CD4-positive, alpha-beta T cell treated with Interleukin-15 for 4 hours (primary cell): ENCODE data around the gene SLC44A3.

Source experiments
- DNase-seq: peaks from one replicate; pipeline ENCODE4 v3.0.0-alpha.2; 2020; ENCODE audit warnings: low spot score

Gene SLC44A3

GRCh38 chr1:94819945-94820746, at the start of gene SLC44A3:
TSS of gene SLC44A3 (plus strand) at chr1:94820357. CDS start at chr1:94820452, 95 bp downstream.
- DNase-seq, result no peak

GRCh38 chr1:94772230-94772641, 47.9 kb upstream of the SLC44A3 start:
- DNase-seq, result no peak

DNA sequence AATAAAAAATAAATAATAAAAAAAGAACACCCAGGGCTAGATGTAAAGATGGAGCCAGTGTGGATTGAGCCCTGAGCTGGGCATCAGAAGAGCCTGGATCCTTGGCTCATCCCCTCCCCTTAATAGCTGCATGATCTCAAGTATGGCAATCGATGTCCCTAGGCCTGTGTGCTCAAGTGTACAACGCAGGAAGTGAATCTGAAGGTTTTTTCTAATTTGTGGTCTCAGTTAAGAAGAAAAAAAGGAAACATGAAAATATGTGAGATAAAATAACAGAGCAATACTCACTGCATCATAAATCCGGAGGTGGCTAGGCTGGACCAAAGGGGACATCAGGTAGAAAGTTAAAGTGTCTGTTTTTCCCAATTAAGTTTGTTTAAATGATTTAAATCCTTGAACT, 47.3 kb upstream of the SLC44A3 start:
- no peak for DNase-seq

DNA sequence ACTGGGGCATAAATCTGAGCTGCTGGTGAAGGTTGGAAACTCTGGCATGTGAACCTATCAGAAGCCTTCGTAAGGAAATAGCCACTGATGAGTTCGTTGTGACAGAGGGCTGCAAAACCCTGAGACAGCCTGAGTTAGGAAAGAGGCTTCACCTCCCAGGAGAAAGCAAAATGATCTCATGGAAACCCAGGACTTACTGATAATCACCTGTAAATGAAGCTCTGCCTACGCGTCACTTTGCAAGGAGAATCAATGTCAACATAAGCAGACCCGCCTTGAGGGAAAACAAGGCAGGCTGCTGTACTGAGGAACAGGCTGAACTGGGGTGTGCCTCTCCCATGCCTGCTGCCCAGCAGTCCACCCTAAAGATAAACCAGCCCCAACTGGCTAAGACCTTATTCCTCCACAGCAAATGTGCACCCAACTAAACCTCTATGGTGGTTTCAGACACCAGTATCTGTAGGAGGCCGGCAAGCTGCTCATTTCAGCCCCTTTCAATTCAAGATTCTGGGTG, 46.8 kb upstream of the SLC44A3 start:
- DNase-seq, result no peak

DNA sequence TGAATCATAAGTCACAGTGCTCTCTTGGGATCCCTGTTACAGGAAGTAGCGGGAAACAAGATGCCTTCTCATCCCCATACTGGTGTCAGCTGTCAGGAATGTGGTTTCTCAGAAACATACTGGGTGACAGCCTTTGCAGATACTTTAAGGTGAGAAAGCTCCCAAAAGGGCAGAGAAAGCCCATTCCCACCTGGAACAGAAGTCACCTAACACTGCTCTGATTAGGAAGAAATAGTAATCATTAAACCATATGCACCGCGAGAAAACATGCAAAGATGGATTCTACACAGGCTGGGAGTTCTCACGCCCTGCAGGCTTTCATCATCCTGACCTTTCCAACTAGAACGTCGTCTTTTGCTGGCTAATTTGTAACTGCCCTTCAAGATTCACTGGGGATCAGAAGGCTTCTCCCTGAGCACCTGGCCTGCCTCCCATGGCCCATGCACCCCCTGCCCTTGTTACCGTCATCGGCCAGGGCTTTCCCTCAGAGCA, 46.2 kb upstream of the SLC44A3 start:
- DNase-seq, result no peak

DNA sequence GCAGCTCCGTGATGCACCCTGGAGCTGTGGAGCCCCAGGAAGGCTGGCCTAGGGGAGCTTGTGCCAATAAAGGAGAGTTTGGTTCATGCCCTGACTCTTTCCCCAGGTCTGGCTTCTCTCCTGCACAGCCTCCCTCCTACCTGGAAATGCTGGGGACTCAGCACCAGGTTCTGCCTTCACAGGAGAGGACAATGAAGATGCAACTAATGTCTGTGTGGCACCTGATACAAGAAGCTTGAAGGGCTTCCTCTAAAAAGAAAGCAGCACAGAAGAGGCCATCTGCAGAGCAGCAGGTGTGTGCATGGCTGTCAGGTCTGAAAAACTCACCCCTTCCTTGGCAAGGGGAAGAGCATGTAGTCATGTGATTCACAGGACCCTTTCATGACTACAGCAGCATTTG, 43.7 kb upstream of the SLC44A3 start:
- no peak for DNase-seq

- DNase-seq, result no peak
Observed at GRCh38 chr1:94777281-94777680, 42.9 kb upstream of the SLC44A3 start.

GRCh38 chr1:94778808-94779207, 41.3 kb upstream of the SLC44A3 start:
- DNase-seq, result no peak

DNA sequence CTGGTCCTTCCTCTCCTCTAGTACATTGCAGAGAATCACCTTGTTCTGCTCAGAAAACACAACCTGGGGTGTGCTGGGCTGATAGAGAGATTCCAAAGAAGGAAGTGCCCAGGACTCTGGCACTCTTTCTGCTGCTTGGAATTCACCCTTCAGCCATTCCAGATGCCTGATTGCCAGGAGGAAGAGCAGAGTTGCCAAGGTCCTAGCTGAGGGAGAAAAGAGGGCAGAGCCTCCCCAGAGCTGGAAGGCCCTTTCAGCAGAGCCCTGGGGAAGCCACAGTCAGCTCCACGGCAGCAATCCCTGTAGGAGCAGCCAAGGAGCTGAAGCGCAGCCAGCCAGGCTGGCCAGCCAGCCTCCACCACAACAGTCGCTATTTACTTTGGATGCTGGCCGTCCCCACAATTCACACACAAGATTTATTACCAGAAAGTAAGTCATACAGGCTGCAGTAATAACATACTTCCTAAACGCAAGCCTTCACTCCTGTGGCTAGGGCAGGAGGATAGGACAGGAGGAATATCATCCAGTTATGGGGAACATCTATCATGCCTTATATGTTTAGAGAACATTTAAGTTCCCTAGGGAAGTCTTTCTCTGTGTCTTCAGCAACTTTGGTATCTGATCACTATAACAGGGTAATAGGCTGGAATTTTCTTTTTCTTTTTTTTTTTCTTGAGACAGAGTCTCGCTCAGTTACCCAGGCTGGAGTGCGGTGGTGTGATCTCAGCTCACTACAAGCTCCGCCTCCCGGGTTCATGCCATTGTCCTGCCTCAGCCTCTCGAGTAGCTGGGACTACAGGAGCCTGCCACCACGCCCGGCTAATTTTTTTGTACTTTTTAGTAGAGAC, 36.6 kb upstream of the SLC44A3 start:
- DNase-seq, result no peak

GRCh38 chr1:94784190-94784515, 36.0 kb upstream of the SLC44A3 start:
- no peak for DNase-seq

DNA sequence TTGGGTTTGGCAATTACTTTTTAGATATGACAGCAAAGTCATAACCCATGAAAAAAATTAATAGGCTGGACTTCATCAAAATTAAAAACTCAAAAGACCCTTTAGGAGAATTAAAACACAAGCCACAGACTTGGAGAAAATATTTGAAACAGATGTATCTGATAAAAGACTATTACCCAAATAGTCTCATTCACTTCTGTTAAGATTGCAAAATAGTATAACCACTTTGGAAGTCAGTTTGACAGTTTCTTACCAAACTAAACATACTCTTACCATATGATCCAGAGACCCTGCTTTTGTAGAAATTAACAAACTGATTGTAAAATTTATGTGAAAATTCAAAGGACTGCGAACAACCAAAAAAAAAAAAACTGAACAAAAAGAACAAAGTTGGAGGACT, 32.5 kb upstream of the SLC44A3 start:
- DNase-seq, result no peak

DNA sequence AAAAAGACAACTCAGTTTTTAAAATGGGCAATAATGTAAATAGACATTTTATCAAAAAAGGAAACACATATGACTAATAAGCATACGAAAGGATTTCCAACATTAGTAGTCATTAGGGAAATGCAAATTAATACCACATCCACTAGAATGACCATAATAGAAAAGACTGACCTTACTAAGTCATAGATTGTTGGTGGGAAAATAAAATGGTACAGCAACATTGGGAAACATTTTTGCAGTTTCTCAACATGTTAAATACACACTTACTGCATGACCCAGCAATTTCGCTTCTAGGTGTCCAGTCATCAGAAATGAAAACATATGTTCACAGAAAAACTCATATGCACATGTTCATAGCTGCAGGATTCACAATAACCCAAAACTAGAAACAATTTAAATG, 29.9 kb upstream of the SLC44A3 start:
- no peak for DNase-seq

DNA sequence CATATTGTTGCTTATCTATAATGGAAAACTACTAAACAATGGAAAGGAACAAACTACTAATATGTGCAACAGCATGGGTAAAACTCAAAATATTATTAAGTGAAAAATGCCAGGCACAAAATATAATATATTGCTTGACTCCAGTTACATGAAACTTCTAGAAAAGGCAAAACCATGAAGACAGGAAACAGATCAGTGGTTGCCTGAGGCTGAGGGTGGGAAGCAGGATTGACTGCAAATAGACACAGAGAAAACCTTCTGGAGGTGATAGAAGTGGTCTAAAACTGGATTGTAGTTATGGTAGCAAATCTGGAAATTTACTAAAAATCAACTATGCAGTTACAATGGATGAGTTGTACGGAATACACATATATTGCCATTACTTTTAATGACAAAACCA, 29.5 kb upstream of the SLC44A3 start:
- DNase-seq, result no peak

DNA sequence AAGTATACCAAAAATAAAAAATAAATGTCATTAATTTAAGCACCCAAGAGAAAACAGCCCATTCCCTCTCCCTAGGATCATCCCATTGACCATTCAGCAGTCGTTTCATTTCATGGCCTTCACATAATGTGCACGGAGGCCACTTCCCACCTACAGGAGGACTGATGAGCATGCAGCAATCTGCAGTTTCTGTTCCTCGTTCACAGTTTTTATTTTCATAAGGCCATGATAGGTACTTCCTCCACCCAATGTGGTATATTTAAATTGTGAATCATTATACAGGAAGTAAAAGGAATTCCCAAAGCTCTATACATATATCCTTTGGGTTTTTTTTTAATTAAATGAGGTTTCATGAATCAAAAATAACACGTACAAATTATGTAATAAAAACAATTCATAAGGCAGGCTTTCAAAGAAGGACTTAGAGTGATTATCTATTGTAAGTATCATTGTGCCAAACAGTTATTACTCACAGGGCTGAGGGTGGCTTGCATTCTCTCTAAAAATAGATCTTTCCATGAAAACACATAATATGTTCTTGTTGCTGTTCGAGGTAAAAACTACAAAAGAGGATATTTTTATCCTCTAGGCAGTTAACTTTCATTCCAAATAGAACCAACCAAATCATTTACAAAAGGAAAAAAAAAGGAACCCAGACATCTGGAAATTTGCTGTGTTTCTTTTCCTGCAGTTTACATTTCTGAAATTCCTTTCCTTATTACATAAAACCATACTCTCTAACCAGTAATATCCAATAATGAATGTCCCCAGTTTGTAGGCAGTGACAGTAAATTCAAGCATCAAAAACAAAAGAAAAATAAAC, 27.5 kb upstream of the SLC44A3 start:
- no peak for DNase-seq

DNA sequence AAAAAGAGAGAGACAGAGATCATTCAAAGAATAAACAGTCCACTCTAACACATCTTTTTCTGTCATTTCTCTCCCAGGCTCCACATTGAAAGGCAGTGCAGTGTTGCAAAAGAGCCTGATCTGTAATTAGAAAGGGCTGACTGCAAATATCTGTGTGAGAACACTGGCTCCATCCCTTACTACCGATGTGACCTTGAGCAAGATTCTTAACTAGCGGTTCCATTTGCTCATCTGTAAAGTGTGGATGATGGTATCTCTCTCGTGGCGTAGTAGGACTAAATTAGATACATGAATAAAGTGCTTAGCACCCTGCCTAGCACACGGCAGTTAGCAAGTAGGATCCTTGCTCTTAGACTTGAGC, 26.9 kb upstream of the SLC44A3 start:
- DNase-seq, result no peak

GRCh38 chr1:94795434-94795833, 24.7 kb upstream of the SLC44A3 start:
- no peak for DNase-seq

DNA sequence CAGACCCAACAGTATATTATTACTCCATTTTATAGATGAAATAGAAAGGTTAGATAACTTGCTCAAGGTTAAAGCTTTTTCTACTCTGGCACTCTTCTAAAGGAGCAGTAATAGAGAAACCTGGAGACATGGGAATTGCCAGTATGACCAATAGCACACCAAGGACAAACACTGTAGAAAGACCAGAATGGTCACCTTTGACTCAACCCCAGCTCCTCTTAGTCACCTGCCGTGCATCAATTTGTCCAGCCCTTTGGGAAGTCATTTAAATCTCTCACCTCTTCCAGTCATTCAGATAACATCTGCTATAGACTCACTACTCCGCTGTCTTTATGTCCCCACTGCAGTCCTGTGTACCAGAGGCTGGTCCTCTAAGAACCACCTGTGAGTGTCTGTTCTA, 23.9 kb upstream of the SLC44A3 start:
- DNase-seq, result no peak

DNA sequence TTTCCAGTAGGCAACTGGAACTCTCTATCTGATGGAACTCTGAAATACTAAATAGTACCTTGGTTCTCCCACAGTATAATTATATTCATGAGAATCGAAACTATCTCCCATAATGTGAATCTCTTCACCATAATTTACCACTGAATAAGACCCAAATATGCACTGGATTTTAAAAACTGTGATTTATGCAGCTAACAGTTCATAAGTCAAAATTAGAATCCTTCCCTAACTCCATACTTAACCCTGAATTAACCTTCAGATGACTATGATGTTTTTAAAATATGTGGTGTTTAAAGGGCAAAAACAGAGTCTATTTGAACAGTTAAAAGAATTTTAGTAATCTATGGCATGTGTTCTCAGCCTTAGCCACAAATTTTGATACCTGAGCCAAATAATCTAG, 22.9 kb upstream of the SLC44A3 start:
- no peak for DNase-seq

- no peak for DNase-seq
Observed at GRCh38 chr1:94798054-94798453, 22.1 kb upstream of the SLC44A3 start.

DNA sequence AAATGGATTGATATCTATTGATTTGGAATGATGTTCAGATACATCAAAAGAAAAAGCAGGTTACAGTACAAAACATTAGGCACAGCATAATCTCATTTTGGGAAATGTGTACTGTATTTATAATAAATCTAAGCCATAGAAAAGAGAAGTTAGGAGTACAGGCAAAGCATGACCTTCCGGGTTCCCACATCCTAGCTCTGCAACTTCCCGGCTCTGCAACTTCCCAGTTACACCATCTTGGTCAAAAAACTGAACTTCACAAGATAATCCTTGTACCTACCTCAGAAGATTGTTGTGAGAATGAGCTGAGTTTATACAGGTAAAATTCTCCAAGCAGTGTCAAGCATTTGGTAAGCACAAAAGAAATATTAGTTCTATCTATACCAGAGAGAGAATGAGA, 21.7 kb upstream of the SLC44A3 start:
- DNase-seq, result no peak

DNA sequence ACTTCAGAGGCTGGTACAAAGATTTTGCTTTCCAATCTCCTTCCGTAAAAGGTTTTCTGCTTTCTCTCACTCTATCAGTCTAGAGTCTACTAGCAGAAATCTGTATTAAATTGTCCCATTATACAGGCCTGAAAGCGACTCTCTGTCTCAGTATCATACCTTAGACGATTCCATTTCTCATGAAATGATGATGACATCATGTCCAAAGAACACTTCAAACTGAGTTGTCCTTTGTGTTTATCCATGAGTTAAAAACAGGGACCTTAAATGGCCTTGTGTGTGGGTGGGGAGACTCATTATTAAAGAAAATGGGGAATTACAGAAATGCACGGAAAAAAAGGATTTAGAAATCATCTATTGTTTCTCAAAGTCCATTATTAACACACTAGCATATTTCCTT, 21.0 kb upstream of the SLC44A3 start:
- DNase-seq, result no peak

DNA sequence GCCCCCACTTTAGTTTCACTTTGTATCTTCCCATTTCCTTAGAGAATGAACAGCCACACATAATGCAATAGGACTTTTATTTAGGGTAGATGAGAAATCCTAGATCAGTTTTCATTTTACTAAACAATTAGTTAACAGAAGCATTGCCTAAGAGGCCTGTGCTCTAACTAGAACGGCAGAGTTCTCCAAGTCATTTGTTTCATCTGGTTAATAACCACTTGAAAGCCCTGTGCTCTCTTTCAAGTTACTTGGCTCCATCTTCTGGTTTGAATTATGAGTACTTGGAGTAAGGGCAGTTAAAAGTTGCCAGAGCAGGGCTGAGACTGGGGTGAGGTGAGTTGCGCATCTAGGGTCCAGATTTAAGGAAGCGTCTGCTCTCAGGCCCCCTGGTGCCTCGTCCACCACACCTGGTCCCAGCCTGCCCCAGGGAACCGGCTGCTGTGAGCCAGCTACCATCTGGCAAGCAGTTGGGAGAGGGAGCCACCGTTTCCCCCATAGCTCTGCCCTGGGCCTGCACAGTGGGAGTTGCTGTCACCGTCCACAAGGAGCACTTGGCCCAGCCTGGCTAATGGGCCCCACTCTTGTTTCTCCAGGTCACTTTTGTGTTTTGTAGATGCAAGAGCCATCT, 18.1 kb upstream of the SLC44A3 start:
- DNase-seq, result no peak
